Gastrocnemius medialis (tissue), 4 donors: ENCODE measurements around the gene LAMC2.

Experiments
- CTCF ChIP-seq, 5 experiments: fragments of 450-650 bp in 3 of 5; fragments of 200-600 bp in 2 of 5; sonication (generic) in 2 of 5; IDR thresholded peaks in 4 of 5; conservative IDR thresholded peaks in 1 of 5; 1 replicate in 4 of 5; 2 replicates in 1 of 5; pipeline ENCODE4 v1.5.1; 2016 to 2019; ENCODE audit warnings: antibody characterized with exemption in 5 of 5, mild to moderate bottlenecking in 3 of 5, moderate library complexity in 3 of 5
- POLR2A ChIP-seq, 2 donors: fragments of 450-650 bp; IDR thresholded peaks; one replicate each; pipeline ENCODE4 v1.6.1; 2017; ENCODE audit warnings: antibody characterized with exemption in 2 of 2, mild to moderate bottlenecking in 2 of 2, moderate library complexity in 2 of 2

GRCh38 chr1:183188240-183188639 is 2.2 kb downstream of the LAMC2 start:
- TF ChIP-seq CTCF (IDR thresholded peaks at IDR 0.05 in 4 of 5, conservative IDR thresholded peaks at IDR 0.05 in 1 of 5) (no peak), POLR2A (IDR thresholded peaks at IDR 0.05) (no peak)
